ENCODE data around the gene PLA2G2F.

DNA sequence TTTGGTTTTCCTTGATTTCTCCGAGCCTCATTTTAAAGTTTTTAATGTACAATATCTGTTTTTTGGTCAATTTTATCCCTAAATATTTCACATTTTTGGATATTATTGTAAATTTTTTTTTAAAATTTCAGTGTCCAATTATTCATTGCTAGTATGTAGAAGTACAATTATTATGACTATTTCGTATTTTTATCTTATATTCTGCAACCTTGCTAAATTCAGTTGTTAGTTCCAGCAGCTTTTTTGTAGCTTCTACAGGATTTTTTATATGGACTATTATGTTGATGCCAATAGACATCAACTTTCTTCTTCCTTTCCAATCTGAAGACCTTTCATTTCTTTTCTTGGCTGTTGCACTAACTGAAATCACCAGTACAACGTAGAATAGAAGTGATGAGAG is 4.1 kb upstream of the PLA2G2F start:
- TF ChIP-seq, protein P1, sequence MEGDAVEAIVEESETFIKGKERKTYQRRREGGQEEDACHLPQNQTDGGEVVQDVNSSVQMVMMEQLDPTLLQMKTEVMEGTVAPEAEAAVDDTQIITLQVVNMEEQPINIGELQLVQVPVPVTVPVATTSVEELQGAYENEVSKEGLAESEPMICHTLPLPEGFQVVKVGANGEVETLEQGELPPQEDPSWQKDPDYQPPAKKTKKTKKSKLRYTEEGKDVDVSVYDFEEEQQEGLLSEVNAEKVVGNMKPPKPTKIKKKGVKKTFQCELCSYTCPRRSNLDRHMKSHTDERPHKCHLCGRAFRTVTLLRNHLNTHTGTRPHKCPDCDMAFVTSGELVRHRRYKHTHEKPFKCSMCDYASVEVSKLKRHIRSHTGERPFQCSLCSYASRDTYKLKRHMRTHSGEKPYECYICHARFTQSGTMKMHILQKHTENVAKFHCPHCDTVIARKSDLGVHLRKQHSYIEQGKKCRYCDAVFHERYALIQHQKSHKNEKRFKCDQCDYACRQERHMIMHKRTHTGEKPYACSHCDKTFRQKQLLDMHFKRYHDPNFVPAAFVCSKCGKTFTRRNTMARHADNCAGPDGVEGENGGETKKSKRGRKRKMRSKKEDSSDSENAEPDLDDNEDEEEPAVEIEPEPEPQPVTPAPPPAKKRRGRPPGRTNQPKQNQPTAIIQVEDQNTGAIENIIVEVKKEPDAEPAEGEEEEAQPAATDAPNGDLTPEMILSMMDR (IDR thresholded peaks at IDR 0.05): no peak
- TF ChIP-seq POLR2A (IDR thresholded peaks at IDR 0.05) (no peak), EP300 (IDR thresholded peaks at IDR 0.05) (no peak)
